PC-3 (cell line): ENCODE measurements around the gene SEC61A2.
"Not testable (repeated sequence)": the region's sequence is repeated elsewhere in the genome, so short reads cannot be mapped to it uniquely, and the experiment has no call there.

Experiments
- EZH2 ChIP-seq: fragments of 300-600 bp; sonication (generic); IDR thresholded peaks from one replicate; pipeline ENCODE4 v1.6.1; 2017; ENCODE audit warnings: antibody characterized with exemption, mild to moderate bottlenecking, low read length; ENCODE audit not compliant: unreplicated experiment
- EZH2phosphoT487 ChIP-seq: fragments of 300-600 bp; sonication (generic); IDR thresholded peaks from 2 replicates; pipeline ENCODE4 v1.6.1; 2018; ENCODE audit warnings: mild to moderate bottlenecking, antibody characterized with exemption, low read length, borderline replicate concordance
- TF ChIP-seq, protein P1 (sequence below): fragments of 300-600 bp; sonication (generic); conservative IDR thresholded peaks from 2 replicates; pipeline ENCODE4 v1.5.1; 2017; ENCODE audit warnings: antibody characterized with exemption, low read depth, mild to moderate bottlenecking, low read length

DNA sequence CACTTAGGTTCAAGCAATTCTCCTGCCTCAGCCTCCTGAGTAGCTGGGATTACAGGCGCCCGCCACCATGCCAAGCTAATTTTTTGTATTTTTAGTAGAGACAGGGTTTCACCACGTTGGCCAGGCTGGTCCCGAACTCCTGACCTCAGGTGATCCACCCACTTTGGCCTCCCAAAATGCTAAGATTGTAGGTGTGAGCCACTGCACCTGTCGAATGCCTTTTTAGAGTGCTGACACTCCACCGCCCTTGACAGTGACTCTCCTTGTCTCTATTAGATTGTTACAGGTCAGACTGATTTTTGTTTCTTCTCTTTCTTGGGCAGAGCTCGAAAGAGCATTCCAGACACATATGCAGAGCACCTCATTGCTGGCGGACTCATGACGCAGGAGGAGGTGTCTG is 32.1 kb upstream of the SEC61A2 start:
- TF ChIP-seq, protein P1, sequence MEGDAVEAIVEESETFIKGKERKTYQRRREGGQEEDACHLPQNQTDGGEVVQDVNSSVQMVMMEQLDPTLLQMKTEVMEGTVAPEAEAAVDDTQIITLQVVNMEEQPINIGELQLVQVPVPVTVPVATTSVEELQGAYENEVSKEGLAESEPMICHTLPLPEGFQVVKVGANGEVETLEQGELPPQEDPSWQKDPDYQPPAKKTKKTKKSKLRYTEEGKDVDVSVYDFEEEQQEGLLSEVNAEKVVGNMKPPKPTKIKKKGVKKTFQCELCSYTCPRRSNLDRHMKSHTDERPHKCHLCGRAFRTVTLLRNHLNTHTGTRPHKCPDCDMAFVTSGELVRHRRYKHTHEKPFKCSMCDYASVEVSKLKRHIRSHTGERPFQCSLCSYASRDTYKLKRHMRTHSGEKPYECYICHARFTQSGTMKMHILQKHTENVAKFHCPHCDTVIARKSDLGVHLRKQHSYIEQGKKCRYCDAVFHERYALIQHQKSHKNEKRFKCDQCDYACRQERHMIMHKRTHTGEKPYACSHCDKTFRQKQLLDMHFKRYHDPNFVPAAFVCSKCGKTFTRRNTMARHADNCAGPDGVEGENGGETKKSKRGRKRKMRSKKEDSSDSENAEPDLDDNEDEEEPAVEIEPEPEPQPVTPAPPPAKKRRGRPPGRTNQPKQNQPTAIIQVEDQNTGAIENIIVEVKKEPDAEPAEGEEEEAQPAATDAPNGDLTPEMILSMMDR: not testable (repeated sequence)
- TF ChIP-seq EZH2phosphoT487, EZH2: not testable (repeated sequence)
